Measurements from ENCODE around the gene SH3RF3.

DNA sequence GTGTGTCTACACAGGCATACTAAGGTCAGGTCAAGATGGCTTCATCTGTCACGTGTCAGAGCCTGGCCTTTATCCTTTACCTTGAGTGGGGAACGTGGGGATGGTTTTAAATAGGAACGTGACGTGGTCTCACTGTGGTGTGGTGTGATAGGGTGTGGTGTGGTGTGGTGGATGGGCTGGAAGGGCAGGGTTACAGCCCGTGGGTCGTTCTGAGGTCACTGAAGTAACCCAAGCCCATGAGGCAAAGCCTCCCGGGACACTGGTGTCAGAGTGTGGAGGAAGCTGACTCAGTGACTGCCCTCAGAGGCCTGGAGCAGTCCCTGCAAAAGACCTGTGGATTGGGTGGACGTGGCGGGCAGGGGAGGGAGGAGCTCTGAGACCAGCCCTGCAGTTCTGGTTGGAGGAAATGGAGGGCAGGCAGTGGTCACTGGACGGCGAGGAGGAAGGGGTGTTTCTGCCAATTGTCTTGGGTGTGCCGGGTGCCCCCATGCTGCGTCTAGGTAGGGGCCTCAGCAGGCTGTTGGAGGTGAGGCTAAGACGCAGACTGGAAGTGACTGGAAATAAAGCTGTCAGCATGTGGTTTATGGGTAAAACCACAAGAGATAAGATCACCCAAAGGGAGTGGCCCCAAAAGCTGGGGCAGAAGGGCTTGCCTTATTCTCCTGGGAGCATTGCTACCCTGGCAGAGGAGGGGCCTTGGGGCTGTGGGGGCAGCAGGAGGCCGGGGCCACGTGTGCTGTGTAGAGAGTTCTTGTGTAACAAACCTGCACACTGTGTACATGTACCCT, 84.8 kb downstream of the SH3RF3 start:
- TF ChIP-seq NR2F1 (CRISPR knock-in tag; IDR thresholded peaks at IDR 0.05) (no peak), HNF1A (IDR thresholded peaks at IDR 0.05; ENCODE audit: low read depth) (no peak), HNF1A (CRISPR knock-in tag; IDR thresholded peaks at IDR 0.05; ENCODE audit: borderline replicate concordance) (no peak), HNF1B (CRISPR knock-in tag; IDR thresholded peaks at IDR 0.05) (no peak), SOX6 (IDR thresholded peaks at IDR 0.05) (no peak), SOX6 (CRISPR knock-in tag; IDR thresholded peaks at IDR 0.05) (no peak), ZSCAN30 (CRISPR knock-in tag; IDR thresholded peaks at IDR 0.05) (no peak), NCOA1 (CRISPR knock-in tag; IDR thresholded peaks at IDR 0.05) (no peak), TCF7 (IDR thresholded peaks at IDR 0.05; ENCODE audit: low read depth) (no peak), CTCF (CRISPR knock-in tag; IDR thresholded peaks at IDR 0.05) (no peak), SP4 (CRISPR knock-in tag; IDR thresholded peaks at IDR 0.05) (no peak), JUN (CRISPR knock-in tag; IDR thresholded peaks at IDR 0.05) (no peak), BRF2 (CRISPR knock-in tag; IDR thresholded peaks at IDR 0.05) (no peak)
